HPDE6-E6E7 (cell line): Measurements from ENCODE around the gene A4GNT.

ENCODE experiments used
- DNase-seq: peaks from one replicate; pipeline ENCODE4 v3.0.0; 2011; ENCODE audit warnings: missing footprints; ENCODE audit errors: extremely low spot score

The A4GNT gene

DNA sequence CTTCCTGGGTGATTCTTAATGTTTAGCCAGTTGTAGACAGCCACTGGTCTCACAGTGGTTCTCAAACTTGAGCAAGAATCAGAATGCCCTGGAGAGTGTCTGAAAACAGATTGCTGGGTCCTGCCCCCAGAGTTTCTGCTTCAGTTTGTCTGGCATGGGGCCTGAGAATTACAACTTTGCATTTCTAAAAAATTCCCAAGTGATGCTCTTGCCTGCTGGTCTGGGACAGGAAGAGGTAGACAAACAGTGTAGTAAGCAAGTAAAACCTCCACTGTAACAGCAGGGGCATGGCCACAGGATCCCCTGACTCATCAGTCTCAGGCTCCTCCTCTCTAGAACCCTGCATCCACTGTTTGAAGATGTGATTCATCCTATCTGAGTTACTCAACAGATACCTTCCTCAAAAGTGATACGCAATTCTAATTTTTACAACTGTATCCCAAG is 53.3 kb downstream of the A4GNT start:
- DNase-seq = peak; percentile 79

DNA sequence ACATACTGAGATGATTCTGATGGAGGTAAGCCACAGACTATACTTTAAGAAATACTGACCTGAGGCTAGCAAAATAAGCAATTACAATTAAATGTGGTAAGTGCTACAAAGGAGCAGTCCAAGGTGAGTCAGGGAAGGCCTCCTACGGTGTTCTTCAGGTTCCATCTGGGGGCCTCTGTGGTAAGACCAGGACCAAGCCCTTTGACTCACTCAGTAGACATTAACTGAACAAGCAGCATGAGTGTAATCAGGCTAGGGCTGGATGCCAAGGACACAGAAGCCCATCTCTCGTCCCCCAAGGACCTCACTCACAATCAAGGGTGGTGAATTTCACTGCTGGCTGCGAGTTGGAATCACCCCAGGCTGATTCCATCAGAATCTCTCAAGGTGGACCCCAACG is 54.1 kb downstream of the A4GNT start:
- peak; percentile 27 for DNase-seq
